Measurements from ENCODE around the gene ZNF467.

ZNF467 gene

GRCh38 chr7:149760538-149760937 is 12.8 kb downstream of the ZNF467 start:
- DNase-seq (ENCODE audit: low read depth) = no peak
- TF ChIP-seq POLR2A (IDR thresholded peaks at IDR 0.05; ENCODE audit: extremely low read depth, insufficient read length) (no peak), MYC (IDR thresholded peaks at IDR 0.05; ENCODE audit: low read depth, low read length) (no peak)
- TF ChIP-seq, protein P1, sequence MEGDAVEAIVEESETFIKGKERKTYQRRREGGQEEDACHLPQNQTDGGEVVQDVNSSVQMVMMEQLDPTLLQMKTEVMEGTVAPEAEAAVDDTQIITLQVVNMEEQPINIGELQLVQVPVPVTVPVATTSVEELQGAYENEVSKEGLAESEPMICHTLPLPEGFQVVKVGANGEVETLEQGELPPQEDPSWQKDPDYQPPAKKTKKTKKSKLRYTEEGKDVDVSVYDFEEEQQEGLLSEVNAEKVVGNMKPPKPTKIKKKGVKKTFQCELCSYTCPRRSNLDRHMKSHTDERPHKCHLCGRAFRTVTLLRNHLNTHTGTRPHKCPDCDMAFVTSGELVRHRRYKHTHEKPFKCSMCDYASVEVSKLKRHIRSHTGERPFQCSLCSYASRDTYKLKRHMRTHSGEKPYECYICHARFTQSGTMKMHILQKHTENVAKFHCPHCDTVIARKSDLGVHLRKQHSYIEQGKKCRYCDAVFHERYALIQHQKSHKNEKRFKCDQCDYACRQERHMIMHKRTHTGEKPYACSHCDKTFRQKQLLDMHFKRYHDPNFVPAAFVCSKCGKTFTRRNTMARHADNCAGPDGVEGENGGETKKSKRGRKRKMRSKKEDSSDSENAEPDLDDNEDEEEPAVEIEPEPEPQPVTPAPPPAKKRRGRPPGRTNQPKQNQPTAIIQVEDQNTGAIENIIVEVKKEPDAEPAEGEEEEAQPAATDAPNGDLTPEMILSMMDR (IDR thresholded peaks at IDR 0.05; ENCODE audit: low read depth, low read length) = no peak
- TF ChIP-seq, protein P2, sequence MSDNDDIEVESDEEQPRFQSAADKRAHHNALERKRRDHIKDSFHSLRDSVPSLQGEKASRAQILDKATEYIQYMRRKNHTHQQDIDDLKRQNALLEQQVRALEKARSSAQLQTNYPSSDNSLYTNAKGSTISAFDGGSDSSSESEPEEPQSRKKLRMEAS (IDR thresholded peaks at IDR 0.05; ENCODE audit: low read depth, low read length) = no peak
- no peak overlapping the region for H3K4me3 ChIP-seq (ENCODE audit: low read depth, low read length)

DNA sequence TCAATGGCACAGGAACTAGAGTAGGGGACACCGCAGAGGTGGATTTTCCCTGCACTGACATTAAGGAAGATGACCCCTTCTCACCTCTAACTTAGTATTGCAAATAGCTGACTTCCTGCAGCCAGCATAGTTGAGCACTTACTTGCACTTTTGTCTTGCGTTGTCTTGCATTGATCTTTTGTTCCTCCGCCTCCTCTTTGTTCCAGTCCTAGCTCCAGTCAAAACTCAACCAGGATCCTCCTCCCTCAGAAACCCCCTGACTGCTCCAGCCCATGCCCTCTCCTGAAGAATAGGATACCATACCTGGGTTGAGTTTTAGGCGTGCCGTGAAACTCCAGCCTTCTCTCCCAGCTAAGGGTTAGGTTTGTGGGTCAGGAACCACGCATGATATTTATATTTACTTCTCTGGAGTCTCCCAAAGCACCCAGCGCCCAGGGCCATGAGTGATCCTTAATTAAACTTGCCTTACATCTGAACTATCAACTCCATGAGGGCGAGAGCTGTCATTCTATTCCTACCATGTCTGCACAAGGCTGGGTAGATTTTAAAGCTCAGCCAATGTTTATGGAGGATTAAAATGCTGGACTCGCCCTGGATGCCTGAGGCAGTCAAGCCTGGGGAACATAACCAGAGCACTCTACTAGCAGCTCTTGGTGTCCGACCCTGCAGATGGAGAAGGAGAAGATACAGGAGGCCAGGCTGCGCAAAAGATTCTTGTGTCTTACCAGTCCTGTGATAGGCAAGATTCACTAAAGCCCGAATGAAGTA is 14.1 kb downstream of the ZNF467 start:
- TF ChIP-seq, protein P1 (IDR thresholded peaks at IDR 0.05; ENCODE audit: low read depth, low read length) = no peak
- TF ChIP-seq POLR2A (IDR thresholded peaks at IDR 0.05; ENCODE audit: extremely low read depth, insufficient read length) (no peak), MYC (IDR thresholded peaks at IDR 0.05; ENCODE audit: low read depth, low read length) (no peak)
- no peak overlapping the region for H3K4me3 ChIP-seq (ENCODE audit: low read depth, low read length)
- no peak for DNase-seq (ENCODE audit: low read depth)

- no peak for DNase-seq (ENCODE audit: low read depth)
- TF ChIP-seq, protein P2 (IDR thresholded peaks at IDR 0.05; ENCODE audit: low read depth, low read length) = no peak
- TF ChIP-seq, protein P1 (IDR thresholded peaks at IDR 0.05; ENCODE audit: low read depth, low read length) = peak; percentile 50
- H3K4me3 ChIP-seq (ENCODE audit: low read depth, low read length) = no peak overlapping the region
Observed at GRCh38 chr7:149753375-149754233, 19.8 kb downstream of the ZNF467 start.

DNA sequence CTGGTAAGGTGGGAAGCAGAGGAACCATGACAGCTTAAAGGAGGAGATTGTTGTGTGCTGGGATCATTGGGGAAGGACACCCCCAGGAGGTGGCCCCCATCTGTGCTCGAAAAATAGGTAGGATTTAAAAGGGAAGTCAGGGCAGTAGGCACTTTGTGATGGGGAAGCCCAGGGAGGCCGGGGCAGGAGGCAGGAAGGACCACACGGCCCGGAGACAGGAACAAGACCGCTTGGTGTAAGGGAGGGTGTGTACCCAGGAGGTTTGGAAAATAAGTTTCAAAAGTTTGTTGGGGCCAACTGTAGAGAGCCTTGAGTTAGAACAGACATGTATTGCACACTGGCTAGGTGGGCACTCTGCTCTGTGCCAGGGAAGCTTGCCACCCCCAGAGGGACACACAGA is 20.7 kb downstream of the ZNF467 start:
- no peak for TF ChIP-seq POLR2A (IDR thresholded peaks at IDR 0.05; ENCODE audit: extremely low read depth, insufficient read length)
- no peak for TF ChIP-seq MYC (IDR thresholded peaks at IDR 0.05; ENCODE audit: low read depth, low read length)
- TF ChIP-seq, protein P2 (IDR thresholded peaks at IDR 0.05; ENCODE audit: low read depth, low read length) = no peak
- TF ChIP-seq, protein P1 (IDR thresholded peaks at IDR 0.05; ENCODE audit: low read depth, low read length) = no peak
- no peak for DNase-seq (ENCODE audit: low read depth)
- no peak overlapping the region for H3K4me3 ChIP-seq (ENCODE audit: low read depth, low read length)

DNA sequence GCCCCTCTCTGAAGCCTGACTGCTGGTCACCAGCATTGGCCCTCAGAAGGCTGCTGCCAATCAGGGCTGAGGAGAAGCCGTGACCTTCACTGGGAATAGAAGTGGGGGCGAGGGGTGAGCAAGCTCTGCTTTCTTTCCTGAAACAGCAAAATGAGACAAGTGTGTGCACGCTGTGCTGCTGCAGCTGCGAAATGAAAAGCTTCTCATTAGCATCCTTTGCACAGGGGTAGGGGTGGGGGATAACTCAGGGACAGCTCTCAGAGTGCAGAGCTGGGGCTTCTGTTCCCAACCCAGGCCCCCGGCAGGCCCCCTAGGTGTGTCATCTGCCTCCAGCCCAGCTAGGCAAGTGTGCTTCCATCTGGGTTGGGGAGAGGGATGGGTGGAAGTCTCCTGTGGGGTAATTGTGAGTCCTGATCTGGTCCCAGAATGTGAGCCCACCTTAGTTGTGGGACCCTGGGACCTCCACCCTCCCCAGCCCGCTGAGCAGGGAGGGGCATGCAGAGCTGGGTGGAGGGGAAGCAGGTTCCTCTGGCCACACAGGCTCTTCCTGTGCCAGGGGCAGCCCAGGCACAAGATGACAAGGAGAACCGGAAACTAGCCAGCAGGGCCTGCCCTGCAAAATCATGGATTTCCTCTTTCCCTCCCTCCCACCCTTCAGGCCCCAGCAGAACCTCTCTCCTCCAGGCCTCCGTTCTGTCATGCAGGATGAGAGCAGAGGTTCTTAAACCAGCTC is 22.2 kb downstream of the ZNF467 start:
- DNase-seq (ENCODE audit: low read depth) = no peak
- H3K4me3 ChIP-seq (ENCODE audit: low read depth, low read length) = no peak overlapping the region
- TF ChIP-seq, protein P1 (IDR thresholded peaks at IDR 0.05; ENCODE audit: low read depth, low read length) = no peak
- no peak for TF ChIP-seq MYC (IDR thresholded peaks at IDR 0.05; ENCODE audit: low read depth, low read length)
- no peak for TF ChIP-seq POLR2A (IDR thresholded peaks at IDR 0.05; ENCODE audit: extremely low read depth, insufficient read length)
- TF ChIP-seq, protein P2 (IDR thresholded peaks at IDR 0.05; ENCODE audit: low read depth, low read length) = no peak
